ENCODE measurements around the gene UTY.

DNA sequence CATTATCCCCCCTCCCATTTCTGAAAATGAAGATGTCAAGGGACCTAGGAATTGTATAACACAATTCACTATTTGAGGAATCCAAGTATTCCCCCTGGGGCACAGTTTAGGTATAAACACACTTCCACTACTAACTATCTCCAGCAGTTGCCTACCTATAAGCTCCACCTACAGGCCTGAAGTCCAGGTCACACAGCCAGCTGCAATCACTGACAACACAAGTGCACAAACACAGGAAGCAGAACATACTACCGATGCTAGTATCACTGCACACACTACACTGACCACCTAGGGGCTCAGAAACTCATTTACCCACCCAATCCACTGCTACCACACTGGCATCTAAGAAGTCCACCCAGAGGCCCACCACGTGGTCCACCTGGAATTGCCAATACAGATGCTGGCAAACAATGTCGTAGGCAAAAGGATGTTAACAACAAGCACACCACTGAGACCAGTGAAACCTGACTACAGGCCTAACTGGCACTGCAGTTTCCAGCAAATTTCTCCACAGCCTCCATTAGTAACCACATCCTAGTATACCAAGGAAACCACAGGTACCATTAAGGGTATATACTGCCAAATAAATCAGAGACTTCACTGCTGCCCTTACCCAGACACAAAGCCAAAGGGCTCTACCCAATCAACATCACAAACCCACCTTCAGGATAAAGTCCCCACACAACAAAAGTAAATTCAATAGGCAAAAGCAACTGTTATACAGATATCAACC lies 47.4 kb downstream of the UTY start:
- TF ChIP-seq TAF1 (IDR thresholded peaks at IDR 0.05; ENCODE audit: borderline replicate concordance, low read depth, low read length), result no peak
- TF ChIP-seq POLR2A (IDR thresholded peaks at IDR 0.05; ENCODE audit: low read depth, low read length), result no peak
- no peak for TF ChIP-seq POLR2AphosphoS5 (IDR thresholded peaks at IDR 0.05; ENCODE audit: low read depth, low read length)

Measured in GM12892 (cell line).